GM18499 (cell line): Measurements from ENCODE around the gene DST.

Experiments
- ATAC-seq: cut with Tn5 transposase; IDR thresholded peaks from one replicate; pipeline ENCODE4 v1.9.1; 2021; ENCODE audit warnings: moderate number of reproducible peaks; ENCODE audit not compliant: insufficient read depth, unreplicated experiment

Gene DST

DNA sequence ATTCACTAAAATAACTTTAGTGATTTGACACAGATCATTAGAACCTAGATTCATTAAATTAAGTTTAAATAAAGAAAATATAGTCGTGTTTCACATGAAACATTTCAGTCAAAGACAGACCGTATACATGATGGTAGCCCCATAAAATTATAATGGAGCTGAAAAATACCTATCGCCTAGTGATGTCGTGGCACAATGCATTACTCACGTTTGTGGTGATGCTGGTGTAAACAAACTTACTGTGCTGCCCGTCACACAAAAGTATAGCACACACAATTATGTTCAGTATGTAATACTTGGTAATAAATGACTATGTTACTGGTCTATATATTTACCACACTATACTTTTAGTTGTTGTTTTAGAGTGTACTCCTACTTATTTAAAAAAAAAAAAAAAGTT lies 17.3 kb downstream of the DST start:
- no peak for ATAC-seq

DNA sequence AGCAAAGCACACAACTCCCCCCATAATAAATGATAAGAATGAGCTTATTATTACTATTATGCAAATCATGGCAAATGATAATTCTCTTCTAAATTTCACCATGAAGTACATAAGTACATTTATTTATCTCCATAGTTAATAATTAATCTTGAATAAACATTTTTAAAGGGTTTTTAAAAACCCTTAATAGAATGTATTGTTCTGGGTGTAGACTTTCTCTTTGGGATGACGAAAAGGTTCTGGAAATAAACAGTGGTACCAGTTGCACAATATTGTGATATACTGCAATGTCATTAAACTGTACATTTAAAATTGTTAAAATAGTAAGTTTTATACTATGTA lies 18.0 kb downstream of the DST start:
- no peak for ATAC-seq

DNA sequence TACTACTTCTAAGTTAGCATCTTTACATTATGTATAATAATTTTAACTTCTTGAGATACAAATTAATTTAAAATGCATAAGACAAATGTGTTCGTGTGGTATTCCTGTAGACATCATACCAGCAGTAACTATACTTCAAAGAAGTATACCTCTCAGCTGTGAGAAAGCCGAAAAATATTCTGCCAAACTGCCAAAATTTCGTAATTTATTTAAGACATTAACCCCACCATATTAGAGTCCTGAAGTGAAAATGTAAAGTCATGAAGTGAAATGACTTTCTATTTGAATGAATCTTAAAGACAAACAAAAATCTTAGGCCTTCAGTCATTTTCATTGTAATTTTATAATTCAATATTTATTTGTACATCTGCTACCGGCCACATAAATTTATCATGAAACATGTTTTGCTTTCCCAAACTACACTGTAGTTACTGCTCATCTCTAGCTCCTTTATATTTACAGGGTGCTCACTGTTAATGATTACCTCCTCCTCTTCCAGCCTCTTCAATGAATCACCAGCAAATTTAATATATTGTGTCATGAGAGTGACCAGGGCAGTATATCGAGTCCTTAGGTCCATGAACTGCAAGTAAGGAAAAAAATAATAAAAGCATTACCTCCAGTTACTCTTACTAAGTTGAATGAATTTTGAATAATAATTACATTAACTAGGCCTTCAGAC lies 18.5 kb downstream of the DST start:
- no peak for ATAC-seq

DNA sequence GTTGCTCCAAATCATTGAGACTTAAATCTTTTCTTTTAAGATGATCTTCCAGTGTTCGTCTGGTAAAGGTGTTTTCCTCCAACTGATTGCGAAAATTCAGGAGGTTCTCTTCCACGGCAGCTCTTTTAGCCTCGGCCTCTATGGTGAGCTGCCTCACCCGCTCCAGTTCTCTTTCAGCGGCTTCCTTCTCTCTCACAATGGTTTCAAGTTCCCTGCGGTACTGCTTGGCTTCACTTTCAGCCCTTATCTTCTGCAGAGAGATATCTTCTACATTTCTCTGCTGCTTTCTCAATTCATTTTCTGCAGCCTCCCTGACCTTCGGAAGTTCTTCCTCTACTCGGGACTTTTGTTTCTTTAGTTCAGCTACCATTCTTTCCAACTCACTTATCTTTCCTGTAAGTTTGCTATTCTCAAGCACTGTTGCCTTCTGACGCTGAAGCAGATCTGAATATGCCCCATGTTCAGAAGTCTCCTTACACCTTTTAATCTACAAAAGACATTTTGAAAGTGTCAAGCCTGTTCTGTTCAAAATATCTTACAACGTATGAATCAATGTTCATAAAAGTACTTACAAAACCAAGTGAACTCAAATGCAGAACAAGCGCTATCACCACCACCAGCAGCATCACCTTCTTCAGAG lies 22.3 kb downstream of the DST start:
- no peak for ATAC-seq

DNA sequence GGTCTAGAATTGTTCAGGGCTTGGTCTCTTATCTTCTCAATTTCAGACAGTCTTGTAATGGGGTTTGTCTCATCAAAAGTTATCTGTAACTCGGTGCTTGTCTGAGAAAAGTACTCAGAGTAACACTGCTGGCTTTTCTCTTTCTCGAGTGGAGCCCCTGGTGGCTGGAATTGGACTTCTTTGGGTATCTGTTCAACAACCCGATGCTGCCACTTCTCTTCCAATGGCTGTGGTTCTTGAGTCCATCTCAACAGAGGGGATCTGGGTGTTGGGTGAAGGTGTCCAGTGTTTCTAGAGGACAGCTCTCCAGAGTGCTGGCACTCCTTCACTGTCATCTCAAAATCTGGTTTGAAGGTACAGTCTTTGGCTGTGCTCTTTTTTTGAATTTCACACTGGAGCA lies 24.6 kb downstream of the DST start:
- no peak for ATAC-seq

DNA sequence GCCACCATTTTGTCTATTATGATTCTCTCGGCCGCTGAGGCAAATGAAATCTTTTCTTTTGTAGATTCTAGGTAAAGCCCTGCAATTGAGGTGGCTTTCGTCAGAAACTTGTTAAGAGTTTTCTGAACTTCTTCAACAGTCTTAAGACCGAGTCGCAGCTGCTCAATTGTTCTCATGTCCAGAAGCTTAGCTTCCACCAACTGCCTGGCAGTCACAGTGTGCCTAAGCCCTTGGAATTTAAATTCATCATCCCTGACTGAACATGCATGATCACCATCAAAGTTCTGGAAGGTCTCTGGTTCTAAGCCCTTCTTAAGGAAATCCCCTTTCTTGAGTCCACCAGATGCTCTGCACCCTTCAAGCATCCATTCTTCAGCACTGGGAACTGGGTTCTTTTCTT lies 25.7 kb downstream of the DST start:
- ATAC-seq: no peak

DNA sequence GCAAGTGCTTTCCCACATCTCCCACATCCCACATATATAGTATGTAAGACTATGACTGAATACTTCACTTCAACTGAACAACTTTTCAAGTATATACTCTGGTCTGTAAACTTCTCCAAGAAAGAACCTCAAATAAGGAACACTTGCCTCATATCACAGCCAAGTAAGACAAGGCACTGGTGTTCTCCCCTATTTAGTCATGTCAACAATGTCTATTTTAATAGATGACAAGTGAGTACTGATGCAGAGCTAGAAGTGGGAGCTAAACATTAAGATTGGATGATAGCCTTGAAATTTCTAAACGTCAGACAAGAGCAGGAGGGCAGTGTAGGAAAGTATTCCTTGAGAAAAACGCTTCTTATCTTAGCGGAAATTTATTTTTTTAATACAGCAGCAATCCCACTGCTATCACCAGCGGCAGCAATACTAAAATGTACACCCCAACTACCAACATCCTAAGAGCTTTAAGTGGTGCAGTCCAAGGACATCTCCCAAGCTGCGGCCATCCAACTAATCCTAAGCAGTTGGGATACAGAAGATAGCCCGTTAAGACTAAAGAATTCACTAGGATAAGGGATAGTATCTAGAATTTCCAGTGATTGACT lies 29.3 kb downstream of the DST start:
- no peak for ATAC-seq

DNA sequence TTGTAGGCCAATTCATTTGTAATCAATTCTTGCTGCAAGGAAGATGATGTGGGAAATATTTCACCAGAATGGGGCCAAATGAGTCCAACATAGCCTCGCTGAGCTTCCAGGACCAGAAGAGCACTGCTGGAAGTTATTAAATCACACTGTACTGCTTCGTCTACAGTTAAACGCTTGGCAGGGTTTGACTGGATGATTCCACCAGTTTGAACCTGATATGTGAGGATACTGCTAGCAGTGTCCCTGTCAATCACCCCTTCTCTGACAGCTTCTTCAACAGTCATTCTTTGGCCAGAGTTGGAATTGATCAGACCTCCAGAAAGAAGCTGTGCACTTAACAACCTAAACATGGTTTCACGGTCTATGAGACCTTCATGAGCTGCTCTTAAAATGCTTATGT lies 34.4 kb downstream of the DST start:
- ATAC-seq: no peak

DNA sequence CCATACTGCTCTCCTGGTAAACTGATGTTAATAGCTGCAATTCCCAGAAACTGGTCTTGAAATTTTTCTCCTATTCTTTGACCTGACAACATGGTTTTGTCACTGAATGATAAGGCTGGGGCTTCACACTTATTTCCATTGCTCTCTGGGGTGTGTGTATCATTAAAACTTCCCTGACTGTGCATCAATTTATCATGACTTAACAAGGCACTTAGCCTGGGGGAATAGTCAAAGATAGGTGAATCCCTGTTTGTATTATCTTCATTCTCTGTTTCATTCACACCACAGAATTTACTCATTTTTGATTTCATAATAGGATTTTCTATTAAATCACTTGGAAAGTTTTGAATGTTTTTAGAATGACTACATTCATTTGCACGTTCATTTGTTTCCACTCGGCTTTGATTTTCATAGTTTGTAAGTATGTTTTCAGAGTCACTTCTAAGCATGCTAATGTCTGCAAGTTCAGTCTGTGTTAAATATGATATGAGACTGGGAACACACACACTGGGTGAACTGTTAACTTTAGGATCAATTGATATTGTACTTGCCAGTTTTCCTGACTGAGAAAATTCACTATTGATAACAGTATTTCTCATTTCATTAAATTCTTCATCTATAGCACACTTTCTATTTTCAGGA lies 35.5 kb downstream of the DST start:
- no peak for ATAC-seq

DNA sequence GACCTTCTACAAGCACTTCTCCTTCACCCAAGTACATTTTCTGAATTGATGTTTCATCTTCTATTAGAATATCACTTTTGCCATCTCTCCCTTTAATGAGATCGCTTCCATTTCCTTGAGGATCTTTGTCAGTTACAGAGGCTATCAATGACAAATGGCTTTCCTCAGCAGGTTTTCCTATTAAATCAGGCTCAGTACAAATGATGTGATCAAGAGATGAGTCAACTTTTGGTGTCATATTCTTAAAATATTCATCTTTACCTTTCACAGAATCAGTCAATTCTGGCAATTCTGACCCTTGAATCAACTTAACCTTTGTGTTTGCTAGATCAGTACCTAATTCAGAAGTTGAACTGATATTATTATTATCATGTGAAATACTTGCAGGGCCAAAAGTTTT lies 37.3 kb downstream of the DST start:
- ATAC-seq: no peak

DNA sequence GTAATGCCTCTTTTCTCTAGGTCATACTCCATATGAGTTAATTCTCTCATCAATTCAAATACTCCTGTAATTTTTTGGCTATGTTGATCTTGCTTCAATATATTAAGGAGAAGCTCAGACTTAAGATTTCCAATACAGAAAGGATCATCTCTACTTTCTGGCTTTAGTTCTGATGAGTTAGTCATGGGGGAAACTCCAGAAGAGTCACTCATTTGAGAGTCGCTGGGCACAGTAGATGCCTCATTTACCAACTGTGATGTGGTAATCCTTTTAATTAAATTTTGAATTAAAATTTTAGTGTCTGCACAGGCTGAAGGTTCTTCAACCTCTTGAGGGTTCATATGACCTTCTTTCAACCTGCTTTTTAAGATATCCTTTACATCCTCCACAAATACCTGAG lies 38.5 kb downstream of the DST start:
- no peak for ATAC-seq

DNA sequence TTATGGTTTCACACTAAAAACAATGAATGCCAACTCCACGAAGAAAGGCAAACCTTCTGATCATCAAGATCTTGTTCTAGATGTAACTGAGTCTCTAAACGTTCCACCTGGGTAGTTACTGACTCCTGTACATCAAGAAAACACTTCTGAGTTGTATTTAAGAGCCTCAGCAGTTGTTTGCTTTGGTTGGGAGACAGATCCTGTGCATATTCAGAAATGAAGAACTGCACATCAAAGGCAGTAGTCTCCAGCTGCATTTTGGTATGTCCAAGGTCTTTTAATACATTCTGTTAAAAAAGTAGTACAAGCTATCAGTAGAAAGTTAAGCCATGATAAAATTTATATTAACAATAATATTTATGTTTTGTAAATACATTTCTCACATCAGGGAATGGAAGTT lies 41.3 kb downstream of the DST start:
- no peak for ATAC-seq

DNA sequence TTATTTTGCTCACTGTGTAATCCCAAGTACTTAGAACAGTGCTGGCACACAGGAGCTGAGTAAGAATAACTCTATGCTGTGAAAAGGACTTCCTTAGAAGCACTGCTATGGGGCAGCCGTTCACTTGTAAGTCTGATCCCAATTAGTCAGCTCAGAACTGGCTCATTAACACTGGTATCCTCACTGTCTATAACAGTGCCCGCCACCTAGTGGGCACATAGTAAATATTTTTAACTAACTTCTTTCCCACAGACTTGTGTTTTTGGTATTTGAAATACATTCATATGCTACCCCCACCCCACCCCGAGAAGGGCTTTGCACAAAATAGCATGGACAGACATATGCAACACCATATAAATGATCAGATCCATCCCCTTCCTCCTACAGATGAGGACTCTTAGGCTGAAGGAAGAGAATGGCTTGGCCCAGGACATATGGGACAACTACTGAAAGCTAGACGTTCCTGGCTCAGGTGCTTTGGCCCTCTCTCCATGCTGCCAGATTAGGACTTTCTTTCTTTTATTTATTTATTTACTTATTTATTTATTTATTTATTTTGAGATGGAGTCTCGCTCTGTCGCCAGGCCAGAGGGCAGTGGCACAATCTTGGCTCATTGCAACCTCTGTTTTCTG lies 47.1 kb downstream of the DST start:
- ATAC-seq: no peak

DNA sequence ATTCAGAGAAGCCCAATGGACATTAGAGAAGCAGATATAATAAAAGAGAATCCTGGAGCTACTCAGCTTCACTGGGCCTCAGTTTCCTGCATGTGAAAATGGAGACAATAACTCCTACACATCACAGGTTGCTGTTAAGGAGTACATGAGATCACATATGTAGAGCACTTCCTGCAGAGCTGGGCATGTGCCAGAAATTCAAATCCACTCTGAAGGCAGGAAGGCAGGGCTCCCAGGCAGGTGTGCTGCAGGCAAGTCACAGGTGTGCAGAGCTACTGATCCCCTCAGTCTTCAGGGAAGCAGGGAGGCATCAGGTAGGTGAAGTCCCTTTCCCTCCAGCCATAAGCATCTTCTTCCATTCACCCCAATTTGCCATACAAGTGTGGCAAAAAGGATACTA lies 48.0 kb downstream of the DST start:
- ATAC-seq: no peak

DNA sequence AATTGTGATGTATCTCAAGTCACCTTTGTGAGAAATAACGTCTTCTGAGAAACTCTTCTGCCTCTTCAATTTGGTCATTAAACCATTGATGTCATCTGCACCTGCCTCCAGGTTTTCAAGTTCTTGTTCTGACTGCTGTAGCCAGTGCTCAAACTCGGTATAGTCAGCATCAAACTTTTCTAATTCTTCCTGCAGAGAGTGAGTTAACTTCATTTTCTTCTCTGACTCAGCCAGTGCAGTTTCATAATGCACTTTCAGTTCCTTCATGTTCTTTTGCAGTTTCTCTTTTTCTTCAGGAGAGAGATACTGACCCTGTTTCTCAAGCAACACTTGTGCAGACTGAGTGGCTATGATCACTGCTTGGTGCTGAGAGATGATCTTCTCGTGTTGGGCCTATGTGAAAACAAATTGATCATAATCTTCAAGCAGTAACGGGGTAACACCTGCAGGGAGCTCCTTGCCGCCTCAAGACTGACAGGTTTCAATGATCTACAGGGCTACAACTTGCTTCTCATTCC lies 48.8 kb downstream of the DST start:
- peak; percentile 92 for ATAC-seq

DNA sequence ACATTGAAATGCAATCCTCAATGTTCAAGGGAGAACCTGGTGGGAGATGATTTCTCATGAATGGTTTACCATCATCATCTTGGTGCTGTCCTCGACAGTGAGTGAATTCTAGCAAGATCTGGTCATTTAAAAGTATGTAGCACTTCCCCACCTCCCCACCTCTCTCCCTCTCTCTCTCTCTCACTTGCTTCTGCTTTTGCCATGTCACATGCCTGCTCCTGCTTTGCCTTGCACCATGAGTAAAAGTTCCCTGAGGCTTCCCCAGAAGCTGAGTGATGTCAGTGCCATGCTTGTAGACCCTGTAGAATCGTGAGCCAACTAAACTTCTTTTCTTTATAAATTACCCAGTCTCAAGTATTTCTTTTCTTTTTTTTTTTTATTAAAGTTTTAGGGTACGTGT lies 60.5 kb downstream of the DST start:
- no peak for ATAC-seq

DNA sequence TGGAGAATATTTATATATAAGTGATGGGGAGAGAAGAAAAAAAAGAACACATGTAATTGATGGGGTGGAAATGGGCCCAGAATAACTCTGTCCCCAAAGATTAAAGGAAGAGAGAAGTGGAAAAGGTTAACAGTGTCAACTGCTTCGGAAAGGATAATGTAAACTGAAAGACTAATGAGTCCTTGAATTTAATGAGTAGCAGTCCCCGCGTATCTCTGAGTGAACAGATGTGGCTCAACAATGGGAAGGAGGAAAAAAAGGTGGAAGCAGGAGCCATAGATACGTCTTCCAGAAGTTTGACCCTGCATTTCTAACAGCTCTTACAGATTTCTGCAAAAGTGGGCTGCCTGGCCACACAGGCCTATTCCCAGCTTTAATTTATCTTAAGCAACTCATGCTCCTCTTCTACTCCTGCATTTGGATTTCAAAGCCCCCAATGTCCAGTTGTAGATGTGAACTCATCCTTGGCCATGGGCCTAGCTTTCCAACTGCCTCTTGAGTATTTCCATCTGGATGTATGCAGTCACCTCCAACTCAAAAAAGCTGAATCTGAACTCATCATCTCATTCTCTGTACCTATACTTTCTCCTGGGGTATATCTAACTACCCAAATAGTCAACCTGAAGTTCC lies 61.3 kb downstream of the DST start:
- ATAC-seq: no peak

DNA sequence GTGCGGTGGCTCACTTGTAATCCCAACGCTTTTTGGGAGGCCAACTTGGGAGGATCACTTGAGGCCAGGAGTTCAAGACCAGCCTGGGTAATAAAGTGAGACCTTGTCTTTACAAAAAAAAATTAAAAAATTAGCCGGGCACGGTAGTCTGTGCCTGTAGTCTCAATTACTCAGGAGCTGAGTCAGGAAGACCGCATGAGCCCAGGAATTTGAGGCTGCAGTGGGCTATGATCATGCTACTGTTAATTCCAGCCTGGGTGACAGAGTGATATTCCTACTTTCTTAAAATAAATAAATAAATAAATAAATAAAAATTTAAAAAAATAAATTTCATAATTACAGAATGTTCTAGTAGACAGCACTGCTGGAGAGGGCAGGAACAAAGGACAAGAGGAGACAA lies 62.4 kb downstream of the DST start:
- ATAC-seq: no peak

DNA sequence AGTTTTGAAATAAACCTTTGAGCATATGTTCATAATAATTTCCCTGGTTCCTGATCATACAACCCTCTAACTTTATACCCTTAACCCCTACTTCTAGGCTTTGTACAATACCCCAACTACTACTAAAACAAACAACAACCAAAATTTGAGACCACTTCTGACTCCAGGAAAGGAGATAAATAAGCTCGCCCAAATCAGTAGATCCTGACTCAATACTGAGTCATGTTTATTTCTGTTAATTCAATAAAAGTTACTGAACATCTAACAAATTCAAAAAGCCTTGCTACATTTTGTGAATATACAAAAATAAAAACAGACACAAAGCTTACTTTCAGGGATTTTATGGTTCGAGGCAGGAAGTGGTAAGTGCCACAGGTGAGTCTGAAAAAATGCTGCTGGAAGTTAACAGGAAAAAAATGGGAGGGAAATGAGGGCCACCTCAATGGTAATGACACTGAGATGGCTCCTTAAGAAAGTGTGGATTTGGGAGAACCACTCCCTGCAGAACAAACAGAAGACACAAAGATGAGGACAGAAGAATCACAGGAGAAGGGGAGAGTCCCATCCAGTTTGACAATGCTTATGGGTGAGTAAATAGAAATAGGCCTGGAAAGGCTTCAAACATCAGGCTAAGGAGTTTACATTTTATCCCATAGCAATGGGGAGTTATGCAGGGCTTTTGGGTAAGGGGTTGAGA lies 63.4 kb downstream of the DST start:
- no peak for ATAC-seq

DNA sequence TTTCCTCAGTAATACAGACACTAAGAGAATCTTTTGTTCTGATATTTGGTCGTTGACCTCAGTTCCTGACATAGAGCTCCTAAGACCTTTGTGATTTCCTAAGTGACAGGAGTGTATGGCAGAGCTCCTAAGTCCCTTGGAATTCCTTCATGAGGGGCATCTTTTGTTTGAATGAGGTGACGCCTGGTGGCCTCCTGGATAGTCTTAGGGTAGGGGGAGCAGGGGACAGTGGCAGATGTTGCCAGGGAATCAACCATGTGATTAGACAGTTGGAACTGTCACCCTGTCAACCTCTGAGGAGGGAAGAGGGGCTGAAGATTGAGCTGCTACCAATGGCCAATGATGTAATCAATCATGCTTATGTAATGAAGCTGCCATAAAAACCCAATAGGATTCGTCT lies 67.0 kb downstream of the DST start:
- ATAC-seq: no peak
